ENCODE results near the gene ATAD2B. TPM values are rescaled to one million over a fixed set of nuclear protein-coding genes. Genes with fewer than 3 reads are reported as not detected.

ATAD2B gene
- total and polyA plus RNA-seq, 4 donors, result 2.3 to 16.2 (median 11.5) TPM

DNA sequence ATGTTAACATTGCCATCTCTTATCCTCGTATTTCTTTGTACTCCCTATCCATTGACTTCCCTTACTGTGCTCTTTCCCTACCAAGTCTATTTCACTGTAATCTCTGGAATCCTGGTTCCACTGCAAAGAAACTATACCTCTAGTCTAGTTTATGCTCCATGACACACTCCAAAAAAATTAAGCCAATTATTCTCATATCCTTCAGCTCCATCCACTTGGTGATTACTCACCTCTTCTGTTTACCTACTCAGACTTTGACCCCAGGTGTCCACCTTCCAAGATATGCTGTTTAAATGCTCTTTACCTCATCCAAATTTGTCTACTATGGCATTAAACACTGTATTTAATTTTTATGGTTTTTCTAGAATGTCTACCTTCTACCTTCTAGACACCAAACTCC is 137.9 kb downstream of the ATAD2B start:
- no peak overlapping the region for H3K4me3 ChIP-seq (ENCODE audit: low read depth in 1 of 3, low read length in 3 of 3)
- H3K27me3 ChIP-seq (ENCODE audit: control insufficient read depth in 4 of 4, insufficient read depth in 4 of 4, low read length in 3 of 4), result no peaks in the 10 kb centered on the region
- H3K9me3 ChIP-seq (ENCODE audit: control insufficient read depth in 4 of 4, low read length in 3 of 4), result no peaks in the 10 kb centered on the region
- TF ChIP-seq EGR1 (IDR thresholded peaks at IDR 0.05; ENCODE audit: low read depth in 2 of 2), result no peak
- peak in 1 of 2 donors; percentile 31 for TF ChIP-seq HNF4A (conservative IDR thresholded peaks at IDR 0.05)
- WGBS, result 92% methylated on average over 1 of the region's 1 CpG
- no peak for DNase-seq (ENCODE audit: low spot score)
- no peak overlapping the region for H3K9ac ChIP-seq (ENCODE audit: low read depth in 1 of 2, low read length in 2 of 2)
- peaks cover 0 to 8% (median 1%) of the 10 kb centered on the region in 4 donors for H3K36me3 ChIP-seq (ENCODE audit: control insufficient read depth in 4 of 4, insufficient read depth in 3 of 4, low read depth in 1 of 4, low read length in 3 of 4)
- H3K4me1 ChIP-seq (ENCODE audit: control insufficient read depth in 4 of 4, insufficient read depth in 4 of 4, low read length in 3 of 4), result peaks cover 0 to 5% (median 1%) of the 10 kb centered on the region in 4 donors
- no peak overlapping the region for H3K27ac ChIP-seq (ENCODE audit: low read depth in 1 of 2, low read length in 2 of 2)

DNA sequence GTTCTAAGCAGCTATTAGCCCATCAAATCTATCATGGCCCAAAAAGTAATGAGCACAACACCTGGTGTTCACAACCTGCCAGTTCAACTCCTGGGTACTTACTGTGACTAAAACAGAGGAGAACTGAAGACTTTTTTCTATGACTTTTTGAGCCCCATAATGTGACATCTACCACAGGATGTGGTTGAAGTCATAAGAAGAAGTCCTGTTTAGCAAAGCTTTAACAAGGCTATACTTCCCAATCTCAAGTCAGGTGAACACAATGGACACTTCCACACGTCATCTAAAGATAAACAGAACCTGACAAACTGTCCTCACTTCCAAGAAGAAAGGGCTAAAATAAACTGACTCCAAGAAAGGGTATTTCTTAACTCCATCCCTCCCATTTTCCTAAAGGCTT is 138.8 kb downstream of the ATAD2B start:
- Histone ChIP-seq H3K27me3 (ENCODE audit: control insufficient read depth in 4 of 4, insufficient read depth in 4 of 4, low read length in 3 of 4) (no peaks in the 10 kb centered on the region), H3K9ac (ENCODE audit: low read depth in 1 of 2, low read length in 2 of 2) (no peak overlapping the region), H3K9me3 (ENCODE audit: control insufficient read depth in 4 of 4, low read length in 3 of 4) (no peaks in the 10 kb centered on the region), H3K4me3 (ENCODE audit: low read depth in 1 of 3, low read length in 3 of 3) (no peak overlapping the region), H3K4me1 (ENCODE audit: control insufficient read depth in 4 of 4, insufficient read depth in 4 of 4, low read length in 3 of 4) (peaks cover 0 to 5% (median 1%) of the 10 kb centered on the region in 4 donors), H3K36me3 (ENCODE audit: control insufficient read depth in 4 of 4, insufficient read depth in 3 of 4, low read depth in 1 of 4, low read length in 3 of 4) (peaks cover 0 to 8% (median 1%) of the 10 kb centered on the region in 4 donors), H3K27ac (ENCODE audit: low read depth in 1 of 2, low read length in 2 of 2) (no peak overlapping the region)
- no peak for DNase-seq (ENCODE audit: low spot score)
- 77% methylated on average over 1 of the region's 1 CpG for WGBS
- TF ChIP-seq, protein P1, sequence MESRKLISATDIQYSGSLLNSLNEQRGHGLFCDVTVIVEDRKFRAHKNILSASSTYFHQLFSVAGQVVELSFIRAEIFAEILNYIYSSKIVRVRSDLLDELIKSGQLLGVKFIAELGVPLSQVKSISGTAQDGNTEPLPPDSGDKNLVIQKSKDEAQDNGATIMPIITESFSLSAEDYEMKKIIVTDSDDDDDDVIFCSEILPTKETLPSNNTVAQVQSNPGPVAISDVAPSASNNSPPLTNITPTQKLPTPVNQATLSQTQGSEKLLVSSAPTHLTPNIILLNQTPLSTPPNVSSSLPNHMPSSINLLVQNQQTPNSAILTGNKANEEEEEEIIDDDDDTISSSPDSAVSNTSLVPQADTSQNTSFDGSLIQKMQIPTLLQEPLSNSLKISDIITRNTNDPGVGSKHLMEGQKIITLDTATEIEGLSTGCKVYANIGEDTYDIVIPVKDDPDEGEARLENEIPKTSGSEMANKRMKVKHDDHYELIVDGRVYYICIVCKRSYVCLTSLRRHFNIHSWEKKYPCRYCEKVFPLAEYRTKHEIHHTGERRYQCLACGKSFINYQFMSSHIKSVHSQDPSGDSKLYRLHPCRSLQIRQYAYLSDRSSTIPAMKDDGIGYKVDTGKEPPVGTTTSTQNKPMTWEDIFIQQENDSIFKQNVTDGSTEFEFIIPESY (IDR thresholded peaks at IDR 0.05), result no peak
- no peak for TF ChIP-seq FOXA2 (IDR thresholded peaks at IDR 0.05)
- no peak for TF ChIP-seq RAD21 (IDR thresholded peaks at IDR 0.05)
- TF ChIP-seq HNF4A (conservative IDR thresholded peaks at IDR 0.05), result no peak
- no peak for TF ChIP-seq SP1 (IDR thresholded peaks at IDR 0.05)
- TF ChIP-seq, protein P2, sequence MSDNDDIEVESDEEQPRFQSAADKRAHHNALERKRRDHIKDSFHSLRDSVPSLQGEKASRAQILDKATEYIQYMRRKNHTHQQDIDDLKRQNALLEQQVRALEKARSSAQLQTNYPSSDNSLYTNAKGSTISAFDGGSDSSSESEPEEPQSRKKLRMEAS (IDR thresholded peaks at IDR 0.05), result no peak
- no peak for TF ChIP-seq YY1 (IDR thresholded peaks at IDR 0.05)
- TF ChIP-seq FOXA1 (IDR thresholded peaks at IDR 0.05), result no peak
- TF ChIP-seq JUND (IDR thresholded peaks at IDR 0.05), result no peak
- TF ChIP-seq RXRA (IDR thresholded peaks at IDR 0.05), result no peak
- TF ChIP-seq EGR1 (IDR thresholded peaks at IDR 0.05; ENCODE audit: low read depth in 2 of 2), result no peak
- TF ChIP-seq, protein P3, sequence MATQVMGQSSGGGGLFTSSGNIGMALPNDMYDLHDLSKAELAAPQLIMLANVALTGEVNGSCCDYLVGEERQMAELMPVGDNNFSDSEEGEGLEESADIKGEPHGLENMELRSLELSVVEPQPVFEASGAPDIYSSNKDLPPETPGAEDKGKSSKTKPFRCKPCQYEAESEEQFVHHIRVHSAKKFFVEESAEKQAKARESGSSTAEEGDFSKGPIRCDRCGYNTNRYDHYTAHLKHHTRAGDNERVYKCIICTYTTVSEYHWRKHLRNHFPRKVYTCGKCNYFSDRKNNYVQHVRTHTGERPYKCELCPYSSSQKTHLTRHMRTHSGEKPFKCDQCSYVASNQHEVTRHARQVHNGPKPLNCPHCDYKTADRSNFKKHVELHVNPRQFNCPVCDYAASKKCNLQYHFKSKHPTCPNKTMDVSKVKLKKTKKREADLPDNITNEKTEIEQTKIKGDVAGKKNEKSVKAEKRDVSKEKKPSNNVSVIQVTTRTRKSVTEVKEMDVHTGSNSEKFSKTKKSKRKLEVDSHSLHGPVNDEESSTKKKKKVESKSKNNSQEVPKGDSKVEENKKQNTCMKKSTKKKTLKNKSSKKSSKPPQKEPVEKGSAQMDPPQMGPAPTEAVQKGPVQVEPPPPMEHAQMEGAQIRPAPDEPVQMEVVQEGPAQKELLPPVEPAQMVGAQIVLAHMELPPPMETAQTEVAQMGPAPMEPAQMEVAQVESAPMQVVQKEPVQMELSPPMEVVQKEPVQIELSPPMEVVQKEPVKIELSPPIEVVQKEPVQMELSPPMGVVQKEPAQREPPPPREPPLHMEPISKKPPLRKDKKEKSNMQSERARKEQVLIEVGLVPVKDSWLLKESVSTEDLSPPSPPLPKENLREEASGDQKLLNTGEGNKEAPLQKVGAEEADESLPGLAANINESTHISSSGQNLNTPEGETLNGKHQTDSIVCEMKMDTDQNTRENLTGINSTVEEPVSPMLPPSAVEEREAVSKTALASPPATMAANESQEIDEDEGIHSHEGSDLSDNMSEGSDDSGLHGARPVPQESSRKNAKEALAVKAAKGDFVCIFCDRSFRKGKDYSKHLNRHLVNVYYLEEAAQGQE (IDR thresholded peaks at IDR 0.05), result no peak
- TF ChIP-seq, protein P4, sequence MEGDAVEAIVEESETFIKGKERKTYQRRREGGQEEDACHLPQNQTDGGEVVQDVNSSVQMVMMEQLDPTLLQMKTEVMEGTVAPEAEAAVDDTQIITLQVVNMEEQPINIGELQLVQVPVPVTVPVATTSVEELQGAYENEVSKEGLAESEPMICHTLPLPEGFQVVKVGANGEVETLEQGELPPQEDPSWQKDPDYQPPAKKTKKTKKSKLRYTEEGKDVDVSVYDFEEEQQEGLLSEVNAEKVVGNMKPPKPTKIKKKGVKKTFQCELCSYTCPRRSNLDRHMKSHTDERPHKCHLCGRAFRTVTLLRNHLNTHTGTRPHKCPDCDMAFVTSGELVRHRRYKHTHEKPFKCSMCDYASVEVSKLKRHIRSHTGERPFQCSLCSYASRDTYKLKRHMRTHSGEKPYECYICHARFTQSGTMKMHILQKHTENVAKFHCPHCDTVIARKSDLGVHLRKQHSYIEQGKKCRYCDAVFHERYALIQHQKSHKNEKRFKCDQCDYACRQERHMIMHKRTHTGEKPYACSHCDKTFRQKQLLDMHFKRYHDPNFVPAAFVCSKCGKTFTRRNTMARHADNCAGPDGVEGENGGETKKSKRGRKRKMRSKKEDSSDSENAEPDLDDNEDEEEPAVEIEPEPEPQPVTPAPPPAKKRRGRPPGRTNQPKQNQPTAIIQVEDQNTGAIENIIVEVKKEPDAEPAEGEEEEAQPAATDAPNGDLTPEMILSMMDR (IDR thresholded peaks at IDR 0.05; ENCODE audit: low read depth, low read length, missing input control), result no peak
- TF ChIP-seq GABPA (IDR thresholded peaks at IDR 0.05 in 1 of 2, conservative IDR thresholded peaks at IDR 0.05 in 1 of 2), result no peak
- TF ChIP-seq HNF4G (IDR thresholded peaks at IDR 0.05), result no peak
- TF ChIP-seq, protein P5, sequence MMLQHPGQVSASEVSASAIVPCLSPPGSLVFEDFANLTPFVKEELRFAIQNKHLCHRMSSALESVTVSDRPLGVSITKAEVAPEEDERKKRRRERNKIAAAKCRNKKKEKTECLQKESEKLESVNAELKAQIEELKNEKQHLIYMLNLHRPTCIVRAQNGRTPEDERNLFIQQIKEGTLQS (IDR thresholded peaks at IDR 0.05), result no peak
